ENCODE data around the gene NDE1. TPM values are rescaled to one million over a fixed set of nuclear protein-coding genes. Genes with fewer than 3 reads are reported as not detected.

The NDE1 gene
- total and polyA plus RNA-seq, 9 of the 15 experiments (the other 6 are each of a cell fraction or from before 2014, with no cell fraction given) = 3.1 to 59.9 (median 30.0) TPM

DNA sequence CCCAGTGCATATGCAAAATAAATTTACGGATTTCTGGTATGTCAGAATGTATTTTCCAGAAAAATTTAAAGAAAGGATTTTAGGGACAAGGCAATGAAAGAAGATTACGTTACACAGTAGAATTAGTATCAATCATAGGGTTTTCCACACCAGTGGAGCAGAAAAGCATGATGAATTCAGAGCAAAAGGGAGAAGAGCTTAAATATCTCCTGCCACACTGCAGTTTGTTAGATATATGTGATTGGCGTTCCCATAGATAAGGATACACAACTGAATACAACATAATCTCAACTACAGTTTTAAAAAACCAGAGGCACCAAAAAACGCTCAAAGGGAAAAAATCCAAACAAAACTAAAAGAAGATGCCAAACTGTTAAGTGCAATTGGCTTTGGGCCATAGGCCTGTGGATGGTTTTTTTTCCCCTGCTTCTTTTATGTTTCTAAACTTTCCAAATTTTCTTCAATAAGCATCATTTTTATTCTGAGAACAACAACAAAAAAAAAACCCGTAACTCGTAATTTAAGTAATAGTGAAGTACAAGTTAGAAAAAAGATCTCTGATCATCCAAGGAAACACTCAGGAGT, 29.3 kb upstream of the NDE1 start (continued):
- no peak for TF ChIP-seq ZNF436 (CRISPR knock-in tag; IDR thresholded peaks at IDR 0.05)
- no peak for TF ChIP-seq HNRNPH1 (optimal IDR thresholded peaks at IDR 0.05; ENCODE audit: low read depth, low read length)
- TF ChIP-seq, protein P1, sequence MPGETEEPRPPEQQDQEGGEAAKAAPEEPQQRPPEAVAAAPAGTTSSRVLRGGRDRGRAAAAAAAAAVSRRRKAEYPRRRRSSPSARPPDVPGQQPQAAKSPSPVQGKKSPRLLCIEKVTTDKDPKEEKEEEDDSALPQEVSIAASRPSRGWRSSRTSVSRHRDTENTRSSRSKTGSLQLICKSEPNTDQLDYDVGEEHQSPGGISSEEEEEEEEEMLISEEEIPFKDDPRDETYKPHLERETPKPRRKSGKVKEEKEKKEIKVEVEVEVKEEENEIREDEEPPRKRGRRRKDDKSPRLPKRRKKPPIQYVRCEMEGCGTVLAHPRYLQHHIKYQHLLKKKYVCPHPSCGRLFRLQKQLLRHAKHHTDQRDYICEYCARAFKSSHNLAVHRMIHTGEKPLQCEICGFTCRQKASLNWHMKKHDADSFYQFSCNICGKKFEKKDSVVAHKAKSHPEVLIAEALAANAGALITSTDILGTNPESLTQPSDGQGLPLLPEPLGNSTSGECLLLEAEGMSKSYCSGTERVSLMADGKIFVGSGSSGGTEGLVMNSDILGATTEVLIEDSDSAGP (CRISPR knock-in tag; IDR thresholded peaks at IDR 0.05) = no peak
- TF ChIP-seq STAT5A (IDR thresholded peaks at IDR 0.05; ENCODE audit: borderline replicate concordance, low read length) = no peak
- TF ChIP-seq ASH1L (IDR thresholded peaks at IDR 0.05; ENCODE audit: borderline replicate concordance, low read depth, partially characterized antibody) = no peak
- no peak for TF ChIP-seq SMARCA4 (IDR thresholded peaks at IDR 0.05)

DNA sequence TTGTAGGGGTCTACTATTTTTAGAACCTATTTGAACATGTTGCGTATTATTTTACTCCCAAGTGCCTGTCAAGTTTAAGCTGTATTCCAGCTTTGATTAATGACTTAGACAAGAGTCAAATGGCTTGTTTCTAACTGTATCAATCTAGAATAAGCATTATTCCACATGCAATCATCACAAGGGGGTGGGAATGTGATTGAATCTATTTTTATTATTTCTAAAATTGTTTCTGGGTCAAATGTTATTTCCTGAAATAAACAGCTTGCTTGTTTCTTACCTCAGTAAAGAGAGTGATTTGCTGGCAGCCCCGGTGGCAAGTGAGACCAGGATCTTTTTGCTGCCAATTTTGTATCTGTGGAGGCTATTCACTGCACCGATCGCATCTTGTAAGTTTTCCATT, 28.6 kb upstream of the NDE1 start:
- in situ Hi-C loops (cut with MboI) = no loop called here
- no peaks in the 10 kb centered on the region for H3K27me3 ChIP-seq (ENCODE audit: control insufficient read depth in 2 of 2, insufficient read depth in 2 of 2, low read length in 2 of 2)
- ChIA-PET CTCF (ENCODE audit: low intra/inter-chr PET ratio) (interaction anchor here (0.6 kb wide), 1 partner anchor 21 kb away, joined by 3 read pairs; no protein-coding TSS in a partner anchor), POLR2A (interaction anchor here (1.1 to 2.1 kb wide), 3 partner anchors 8 to 17 kb away, joined by 3 to 5 read pairs (median 3); no protein-coding TSS in a partner anchor)
- H3K9ac ChIP-seq (ENCODE audit: insufficient read depth in 1 of 2, low read depth in 2 of 2, low read length in 2 of 2) = no peak overlapping the region
- no peak overlapping the region for H3K4me2 ChIP-seq (ENCODE audit: insufficient read depth, low read length)
- WGBS (ENCODE audit: insufficient coverage, low coverage, missing lambda C conversion rate) = 96% methylated on average over 4 of the region's 4 CpGs
- no TSS peak for BruUV-seq (replicated peaks)
- no peaks in the 10 kb centered on the region for H4K20me1 ChIP-seq (replicated peaks; ENCODE audit: control insufficient read depth, insufficient read depth, low read length)
- no peak overlapping the region for H3K27ac ChIP-seq (ENCODE audit: extremely low read depth, low read depth, low read length)
- H3K4me3 ChIP-seq = no peak overlapping the region
- no peaks in the 10 kb centered on the region for H3K9me3 ChIP-seq (replicated peaks; ENCODE audit: control insufficient read depth, insufficient read depth, low read depth, low read length)
- H3K9me1 ChIP-seq (ENCODE audit: control insufficient read depth, insufficient read depth, low read length) = no peaks in the 10 kb centered on the region
- DNase-seq (ENCODE audit: extremely low read depth in 1 of 4, low spot score in 3 of 4) (no peak), ATAC-seq (no peak), FAIRE-seq (no peak)
- intact Hi-C loops (cut with micrococcal nuclease) = no loop called here
- no peaks in the 10 kb centered on the region for H3K4me1 ChIP-seq (replicated peaks in 1 of 2; ENCODE audit: control insufficient read depth in 2 of 2, insufficient read depth in 2 of 2, low read length in 2 of 2)
- no peaks in the 10 kb centered on the region for H3K79me2 ChIP-seq (ENCODE audit: control insufficient read depth, insufficient read depth, low read length)
- no peak overlapping the region for H2AFZ ChIP-seq (ENCODE audit: low read depth, low read length)
- TF ChIP-seq KAT2B (IDR thresholded peaks at IDR 0.05; ENCODE audit: low read depth, low read length) = no peak
- TF ChIP-seq, protein P2, sequence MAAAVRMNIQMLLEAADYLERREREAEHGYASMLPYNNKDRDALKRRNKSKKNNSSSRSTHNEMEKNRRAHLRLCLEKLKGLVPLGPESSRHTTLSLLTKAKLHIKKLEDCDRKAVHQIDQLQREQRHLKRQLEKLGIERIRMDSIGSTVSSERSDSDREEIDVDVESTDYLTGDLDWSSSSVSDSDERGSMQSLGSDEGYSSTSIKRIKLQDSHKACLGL (CRISPR knock-in tag; IDR thresholded peaks at IDR 0.05; ENCODE audit: borderline replicate concordance, poor library complexity, severe bottlenecking) = no peak
- TF ChIP-seq NFE2 (IDR thresholded peaks at IDR 0.05; ENCODE audit: low read depth) = no peak
- TF ChIP-seq CCNT2 (IDR thresholded peaks at IDR 0.05; ENCODE audit: borderline replicate concordance, extremely low read depth, insufficient read length, low read depth, low read length) = no peak
- no peak for TF ChIP-seq ARHGAP35 (IDR thresholded peaks at IDR 0.05; ENCODE audit: partially characterized antibody)
- no peak for TF ChIP-seq NFATC3 (IDR thresholded peaks at IDR 0.05)
- H3K36me3 ChIP-seq (ENCODE audit: control insufficient read depth, insufficient read depth, low read length) = peaks cover 86% of the 10 kb centered on the region
